ENCODE results near the gene TOP2B. TPM values are rescaled to one million over a fixed set of nuclear protein-coding genes. Genes with fewer than 3 reads are reported as not detected.

TOP2B gene
- total and polyA plus RNA-seq, 7 donors, result 39.3 to 84.8 (median 66.2) TPM

DNA sequence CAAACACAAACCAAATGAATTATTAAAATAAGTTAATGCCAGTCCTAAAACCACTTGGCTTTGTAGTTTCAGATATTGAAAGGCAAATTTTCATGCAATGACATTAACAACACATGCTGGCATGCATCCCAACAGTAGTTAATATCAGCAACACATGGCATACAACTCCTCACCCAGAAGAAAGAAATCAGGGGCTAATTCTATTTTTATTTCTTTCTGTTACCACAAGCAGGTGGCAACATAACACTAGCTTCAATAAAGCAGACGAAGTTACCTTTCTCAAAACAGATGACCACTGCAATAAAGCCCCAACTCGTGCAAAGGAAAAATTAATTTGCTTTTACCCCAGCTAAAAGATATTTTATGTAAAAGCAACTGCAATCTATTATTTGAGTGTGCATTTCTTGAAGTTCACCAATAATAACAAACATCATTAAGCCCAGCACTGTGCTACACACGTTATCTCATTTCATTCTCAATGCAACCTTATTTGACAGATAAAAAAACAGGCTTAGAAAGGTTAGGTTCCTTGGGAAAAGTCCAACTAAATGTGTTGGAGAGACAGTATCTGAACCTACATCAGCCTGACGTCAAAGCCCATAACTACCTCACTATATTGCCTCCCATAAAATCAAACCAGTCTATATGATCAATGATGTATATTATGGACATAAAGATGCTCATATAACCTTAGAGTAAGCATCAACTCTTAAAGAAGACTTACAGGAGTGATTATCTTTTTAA, 2.8 kb downstream of the TOP2B start:
- Histone ChIP-seq H3K27me3 (ENCODE audit: insufficient read depth in 3 of 3, low read length in 2 of 3) (no peaks in the 10 kb centered on the region), H3K9me3 (no peaks in the 10 kb centered on the region), H3K4me1 (peaks cover 57% of the 10 kb centered on the region), H3K4me3 (peak overlapping the region; percentile 83), H3K36me3 (ENCODE audit: insufficient read depth in 1 of 2, low read depth in 1 of 2) (no peaks in the 10 kb centered on the region), H3K27ac (peak overlapping the region; percentile 96)
- TF ChIP-seq, protein P1, sequence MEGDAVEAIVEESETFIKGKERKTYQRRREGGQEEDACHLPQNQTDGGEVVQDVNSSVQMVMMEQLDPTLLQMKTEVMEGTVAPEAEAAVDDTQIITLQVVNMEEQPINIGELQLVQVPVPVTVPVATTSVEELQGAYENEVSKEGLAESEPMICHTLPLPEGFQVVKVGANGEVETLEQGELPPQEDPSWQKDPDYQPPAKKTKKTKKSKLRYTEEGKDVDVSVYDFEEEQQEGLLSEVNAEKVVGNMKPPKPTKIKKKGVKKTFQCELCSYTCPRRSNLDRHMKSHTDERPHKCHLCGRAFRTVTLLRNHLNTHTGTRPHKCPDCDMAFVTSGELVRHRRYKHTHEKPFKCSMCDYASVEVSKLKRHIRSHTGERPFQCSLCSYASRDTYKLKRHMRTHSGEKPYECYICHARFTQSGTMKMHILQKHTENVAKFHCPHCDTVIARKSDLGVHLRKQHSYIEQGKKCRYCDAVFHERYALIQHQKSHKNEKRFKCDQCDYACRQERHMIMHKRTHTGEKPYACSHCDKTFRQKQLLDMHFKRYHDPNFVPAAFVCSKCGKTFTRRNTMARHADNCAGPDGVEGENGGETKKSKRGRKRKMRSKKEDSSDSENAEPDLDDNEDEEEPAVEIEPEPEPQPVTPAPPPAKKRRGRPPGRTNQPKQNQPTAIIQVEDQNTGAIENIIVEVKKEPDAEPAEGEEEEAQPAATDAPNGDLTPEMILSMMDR (IDR thresholded peaks at IDR 0.05), result no peak
- intact Hi-C loops (cut with DNase I), result loop anchor here (5.0 to 10.0 kb wide), 3 partner anchors 120 to 1053 kb away; partner anchors contain the start of gene NGLY1 (in 1 of the 2)
- WGBS, 3 donors, result 5 to 14% (median 7%) methylated on average over 4 of the region's 4 CpGs
- DNase-seq, result no peak
- no peak for ATAC-seq

DNA sequence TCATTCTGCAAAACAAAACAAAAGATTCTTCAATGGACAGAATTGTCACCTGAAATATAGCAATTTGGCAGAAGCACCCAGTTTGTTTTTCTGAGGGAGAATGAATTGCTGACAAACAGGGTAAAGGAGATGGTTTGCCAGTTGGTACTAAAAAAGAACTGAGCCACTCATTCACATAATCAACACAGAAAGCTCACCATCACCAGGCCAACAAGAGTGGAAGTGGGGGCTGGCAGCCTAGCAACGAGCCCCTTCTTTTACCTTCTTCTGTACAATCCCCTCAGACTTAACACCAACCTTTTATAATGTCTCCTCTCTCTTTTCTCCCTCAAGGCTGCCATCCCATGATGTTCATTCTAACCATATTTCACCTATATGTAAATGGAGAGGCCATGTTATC, 5.9 kb downstream of the TOP2B start:
- H3K36me3 ChIP-seq (ENCODE audit: insufficient read depth in 1 of 2, low read depth in 1 of 2), result no peaks in the 10 kb centered on the region
- WGBS, 3 donors, result 35 to 61% (median 58%) methylated on average over 1 of the region's 1 CpG
- peak overlapping the region; percentile 13 for H3K27ac ChIP-seq
- H3K27me3 ChIP-seq (ENCODE audit: insufficient read depth in 3 of 3, low read length in 2 of 3), result no peaks in the 10 kb centered on the region
- intact Hi-C loops (cut with DNase I), result no loop called here
- DNase-seq (no peak), ATAC-seq (no peak)
- H3K4me1 ChIP-seq, result peaks cover 77% of the 10 kb centered on the region
- H3K9me3 ChIP-seq, result no peaks in the 10 kb centered on the region
- TF ChIP-seq, protein P1 (IDR thresholded peaks at IDR 0.05), result no peak
- peak overlapping the region; percentile 3 for H3K4me3 ChIP-seq

DNA sequence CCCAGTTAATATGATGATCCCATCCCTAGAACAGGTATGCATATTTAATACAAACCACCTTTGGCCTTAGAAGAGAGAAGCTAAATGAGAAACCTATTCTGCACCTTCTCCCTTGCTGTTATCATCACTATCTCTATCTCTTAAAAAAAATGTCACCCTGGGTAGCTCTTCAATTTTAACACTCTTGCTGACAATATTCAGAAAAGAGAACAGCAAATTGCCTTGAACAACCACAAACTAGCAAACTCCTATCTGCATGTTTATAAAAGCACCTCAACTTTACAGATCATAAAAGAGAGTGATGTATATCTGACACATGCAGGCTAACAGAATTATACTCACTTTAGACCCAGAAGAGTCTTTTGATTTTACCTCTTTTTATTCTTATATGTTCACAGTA, 7.4 kb downstream of the TOP2B start:
- no peak overlapping the region for H3K4me3 ChIP-seq
- TF ChIP-seq, protein P1 (IDR thresholded peaks at IDR 0.05), result no peak
- no peaks in the 10 kb centered on the region for H3K36me3 ChIP-seq (ENCODE audit: insufficient read depth in 1 of 2, low read depth in 1 of 2)
- H3K27me3 ChIP-seq (ENCODE audit: insufficient read depth in 3 of 3, low read length in 2 of 3), result no peaks in the 10 kb centered on the region
- DNase-seq (no peak), ATAC-seq (no peak)
- H3K9me3 ChIP-seq, result no peaks in the 10 kb centered on the region
- intact Hi-C loops (cut with DNase I), result no loop called here
- peaks cover 87% of the 10 kb centered on the region for H3K4me1 ChIP-seq
- no peak overlapping the region for H3K27ac ChIP-seq

DNA sequence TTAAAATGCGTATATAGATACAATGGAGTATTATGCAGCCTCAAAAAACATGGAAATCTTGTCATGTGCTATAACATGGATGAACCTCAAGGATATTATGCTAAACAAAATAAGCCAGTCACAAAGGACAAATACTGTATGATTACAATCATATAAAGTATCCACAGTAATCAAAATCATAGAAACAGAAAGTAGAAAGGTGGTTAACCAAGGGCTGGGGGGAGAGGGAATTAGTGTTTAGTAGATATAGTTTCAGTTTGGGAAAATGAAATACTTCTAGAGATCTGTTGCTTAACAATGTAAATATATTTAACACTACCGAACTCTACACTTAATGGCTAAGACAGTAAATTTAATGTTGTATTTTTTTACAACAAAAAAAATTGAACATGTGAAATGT, 9.0 kb downstream of the TOP2B start:
- no peaks in the 10 kb centered on the region for H3K36me3 ChIP-seq (ENCODE audit: insufficient read depth in 1 of 2, low read depth in 1 of 2)
- DNase-seq (no peak), ATAC-seq (no peak)
- no peaks in the 10 kb centered on the region for H3K27me3 ChIP-seq (ENCODE audit: insufficient read depth in 3 of 3, low read length in 2 of 3)
- 94 to 97% (median 95%) methylated on average over 2 of the region's 2 CpGs for WGBS, 3 donors
- H3K27ac ChIP-seq, result no peak overlapping the region
- no peaks in the 10 kb centered on the region for H3K9me3 ChIP-seq
- no peak overlapping the region for H3K4me3 ChIP-seq
- peaks cover 75% of the 10 kb centered on the region for H3K4me1 ChIP-seq
- TF ChIP-seq, protein P1 (IDR thresholded peaks at IDR 0.05), result no peak
- intact Hi-C loops (cut with DNase I), result no loop called here

DNA sequence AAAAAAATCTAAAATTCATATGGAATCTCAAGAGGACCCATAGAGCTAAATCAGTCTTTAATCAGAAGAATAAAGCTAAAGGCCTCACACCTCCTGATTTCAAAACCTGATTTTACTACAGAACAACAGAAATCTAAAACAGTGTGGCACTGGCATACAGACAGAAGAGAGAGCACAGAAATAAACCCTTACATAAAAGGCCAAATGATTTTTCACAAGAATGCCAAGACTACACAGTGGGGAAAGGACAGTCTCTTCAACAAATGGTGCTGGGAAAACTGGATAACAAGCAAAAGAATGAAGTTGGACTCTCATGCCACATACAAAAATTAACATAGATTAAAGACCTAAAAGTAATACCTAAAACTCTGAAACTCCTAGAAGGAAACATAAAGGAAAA, 10.1 kb downstream of the TOP2B start:
- Histone ChIP-seq H3K4me3 (no peak overlapping the region), H3K9me3 (peaks cover 8% of the 10 kb centered on the region), H3K36me3 (ENCODE audit: insufficient read depth in 1 of 2, low read depth in 1 of 2) (no peaks in the 10 kb centered on the region), H3K27ac (no peak overlapping the region), H3K27me3 (ENCODE audit: insufficient read depth in 3 of 3, low read length in 2 of 3) (no peaks in the 10 kb centered on the region), H3K4me1 (peaks cover 65% of the 10 kb centered on the region)
- intact Hi-C loops (cut with DNase I), result no loop called here
- ATAC-seq (no peak), DNase-seq (no peak)
- TF ChIP-seq, protein P1 (IDR thresholded peaks at IDR 0.05), result no peak

Measured in psoas muscle (tissue), 8 donors.